BE2C (cell line): ENCODE measurements around the gene OR1F1.

Source experiments
- DNase-seq: peaks from one replicate; pipeline ENCODE4 v3.0.0-alpha.2; 2020
- H3K27me3 ChIP-seq: fragments of 250-450 bp; sonication (Bioruptor Pico); 2 replicates; pipeline ENCODE4 v1.5.1; 2020; ENCODE audit warnings: mild to moderate bottlenecking
- H3K36me3 ChIP-seq: fragments of 250-450 bp; sonication (Bioruptor Pico); 2 replicates; pipeline ENCODE4 v1.5.1; 2020; ENCODE audit warnings: mild to moderate bottlenecking
- H3K4me1 ChIP-seq: fragments of 250-450 bp; sonication (Bioruptor Pico); 2 replicates; pipeline ENCODE4 v1.5.1; 2020
- H3K4me3 ChIP-seq: 2 replicates; pipeline ENCODE4 v1.5.1; 2011; ENCODE audit warnings: low read depth, low read length
- H3K9me3 ChIP-seq: fragments of 250-450 bp; sonication (Bioruptor Pico); 2 replicates; pipeline ENCODE4 v1.5.1; 2020
- CTCF ChIP-seq: IDR thresholded peaks from 2 replicates; pipeline ENCODE4 v1.5.1; 2012; ENCODE audit warnings: mild to moderate bottlenecking, low read depth, low read length

OR1F1 gene

DNA sequence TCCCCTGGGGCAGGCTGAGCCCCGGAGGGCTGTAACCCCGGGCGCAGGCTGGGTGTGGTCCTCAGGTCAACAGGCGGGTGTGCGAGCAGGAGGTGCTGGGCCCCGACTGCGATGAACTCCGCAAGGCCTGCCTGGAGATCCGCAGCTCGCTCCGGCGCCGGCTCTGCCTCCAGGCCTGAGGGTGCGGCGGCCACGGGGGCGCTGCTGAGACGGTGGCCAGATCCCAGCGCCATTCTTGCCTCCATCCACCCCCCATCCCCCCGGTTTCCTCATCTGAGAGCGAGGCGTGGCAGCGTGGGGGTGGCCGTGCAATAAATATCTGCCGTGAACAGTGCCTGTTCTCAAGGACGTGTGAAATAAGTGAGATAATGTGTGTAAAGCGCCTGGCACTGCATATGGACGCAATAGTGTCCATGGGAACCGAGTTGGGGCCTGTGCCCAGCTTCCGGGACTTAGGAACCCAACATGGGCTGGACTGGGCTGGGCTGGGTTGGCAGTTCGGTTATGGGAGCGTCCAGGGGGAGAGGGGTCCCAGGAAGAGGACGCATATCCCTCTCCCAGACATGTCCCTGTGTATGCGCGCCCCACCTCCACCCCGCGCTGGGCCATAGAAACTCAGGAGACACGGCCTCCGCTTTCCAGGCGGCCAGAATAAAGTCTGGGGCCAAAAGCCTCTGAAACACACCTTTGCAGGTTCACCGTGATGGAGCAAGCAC is 38.2 kb upstream of the OR1F1 start:
- Histone ChIP-seq H3K4me3 (peak overlapping the region; percentile 68), H3K9me3 (no peaks in the 10 kb centered on the region), H3K4me1 (no peaks in the 10 kb centered on the region; the same call in 1 of the 2 replicates), H3K27me3 (no peaks in the 10 kb centered on the region), H3K36me3 (no peaks in the 10 kb centered on the region)
- TF ChIP-seq CTCF, result peak; percentile 50
- DNase-seq, result peak; percentile 85

DNA sequence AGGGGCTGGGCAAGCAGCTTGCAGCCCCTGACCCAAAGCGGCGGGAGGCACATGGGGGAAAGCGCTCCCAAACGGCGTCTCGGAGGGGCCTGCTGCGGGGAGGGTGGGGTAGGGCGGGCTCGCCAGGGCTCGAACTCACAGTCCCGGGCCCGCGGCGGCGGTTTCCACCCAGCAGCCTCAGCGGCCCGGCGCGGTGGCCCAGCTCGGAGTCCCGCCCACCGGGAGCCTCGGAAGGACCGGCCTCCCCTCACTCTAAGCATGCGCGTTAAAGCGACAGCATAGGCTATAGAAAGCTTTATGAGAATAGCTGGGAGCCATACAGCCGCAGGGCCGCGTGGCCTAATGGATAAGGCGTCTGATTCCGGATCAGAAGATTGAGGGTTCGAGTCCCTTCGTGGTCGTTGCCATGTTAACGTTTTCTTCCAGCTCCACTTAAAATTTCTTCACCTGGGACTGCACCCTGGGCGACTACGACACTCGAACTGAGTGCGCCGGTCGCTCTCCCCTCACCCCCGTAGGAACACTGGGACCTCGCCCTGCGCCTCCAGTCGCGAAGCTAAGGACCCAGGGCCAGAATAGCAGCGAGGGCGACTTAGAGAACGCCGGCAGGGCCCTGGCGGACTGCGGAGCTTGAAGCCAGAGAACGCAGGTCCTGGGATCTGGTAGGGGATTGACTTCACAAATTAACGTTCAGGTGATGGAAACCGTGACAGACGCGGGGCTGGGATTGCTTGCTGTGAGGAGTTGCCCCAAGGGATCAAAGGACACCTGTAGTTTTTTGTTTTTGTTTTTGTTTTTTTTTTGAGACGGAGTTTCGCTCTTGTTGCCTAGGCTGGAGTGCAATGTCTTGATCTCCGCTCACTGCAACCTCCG is 37.4 kb upstream of the OR1F1 start:
- no peaks in the 10 kb centered on the region for H3K9me3 ChIP-seq
- peak; percentile 97 for DNase-seq
- no peaks in the 10 kb centered on the region for H3K36me3 ChIP-seq
- peak overlapping the region; percentile 68 for H3K4me3 ChIP-seq
- H3K27me3 ChIP-seq, result no peaks in the 10 kb centered on the region
- H3K4me1 ChIP-seq, result no peaks in the 10 kb centered on the region; the same call in 1 of the 2 replicates
- TF ChIP-seq CTCF, result no peak

GRCh38 chr16:3152027-3152276 is 36.1 kb upstream of the OR1F1 start:
- Histone ChIP-seq H3K36me3 (no peaks in the 10 kb centered on the region), H3K9me3 (no peaks in the 10 kb centered on the region), H3K4me1 (no peaks in the 10 kb centered on the region; the same call in 1 of the 2 replicates), H3K4me3 (peak overlapping the region; percentile 57), H3K27me3 (no peaks in the 10 kb centered on the region)
- TF ChIP-seq CTCF, result no peak
- no peak for DNase-seq

GRCh38 chr16:3152277-3152990 is 35.6 kb upstream of the OR1F1 start:
- peak; percentile 88 for DNase-seq
- Histone ChIP-seq H3K36me3 (no peaks in the 10 kb centered on the region), H3K4me1 (no peaks in the 10 kb centered on the region; the same call in 1 of the 2 replicates), H3K27me3 (no peaks in the 10 kb centered on the region), H3K4me3 (peak overlapping the region; percentile 57), H3K9me3 (no peaks in the 10 kb centered on the region)
- TF ChIP-seq CTCF, result peak; percentile 51

- Histone ChIP-seq H3K27me3 (no peaks in the 10 kb centered on the region), H3K4me1 (no peaks in the 10 kb centered on the region; the same call in 1 of the 2 replicates), H3K9me3 (no peaks in the 10 kb centered on the region), H3K4me3 (no peak overlapping the region), H3K36me3 (no peaks in the 10 kb centered on the region)
- no peak for TF ChIP-seq CTCF
- no peak for DNase-seq
These were observed 35.0 kb upstream of the OR1F1 start for GRCh38 chr16:3152991-3153368.
